SK-N-MC (cell line): Measurements from ENCODE around the gene FNDC3A.

Experiments used
- EZH2 ChIP-seq: fragments of 200-600 bp; sonication (generic); IDR thresholded peaks from one replicate; pipeline ENCODE4 v1.6.1; 2017; ENCODE audit warnings: antibody characterized with exemption
- POLR2AphosphoS5 ChIP-seq: IDR thresholded peaks from 2 replicates; pipeline ENCODE4 v1.6.1; 2012; ENCODE audit warnings: mild to moderate bottlenecking, low read depth, low read length, borderline replicate concordance

GRCh38 chr13:49134305-49134704 lies 158.6 kb downstream of the FNDC3A start:
- TF ChIP-seq POLR2AphosphoS5 (no peak), EZH2 (no peak)
